Mesenchymal stem cell (in vitro differentiated cells and primary cell): ENCODE data around the gene FERMT2.

Source experiments
- DNase-seq: peaks from one replicate; pipeline ENCODE4 v3.0.0-alpha.2; 2013
- H2AFZ ChIP-seq: one replicate; pipeline ENCODE4 v1.6.1; 2013; ENCODE audit warnings: low read depth, mild to moderate bottlenecking, control low read depth, inconsistent platforms, low read length, moderate library complexity
- H2AK5ac ChIP-seq: 2 replicates; pipeline ENCODE4 v1.6.1; 2013; ENCODE audit warnings: low read length, moderate library complexity, mild to moderate bottlenecking, inconsistent platforms; ENCODE audit not compliant: severe bottlenecking
- H2BK120ac ChIP-seq: one replicate; pipeline ENCODE4 v1.6.1; 2013; ENCODE audit warnings: low read depth, mild to moderate bottlenecking, inconsistent platforms, low read length, moderate library complexity
- H2BK12ac ChIP-seq, 2 experiments: one replicate each; pipeline ENCODE4 v1.6.1; 2013; ENCODE audit warnings: inconsistent platforms in 2 of 2, low read length in 2 of 2, mild to moderate bottlenecking in 2 of 2, moderate library complexity in 2 of 2, control low read depth in 1 of 2
- H2BK15ac ChIP-seq: one replicate; pipeline ENCODE4 v1.6.1; 2013; ENCODE audit warnings: mild to moderate bottlenecking, low read depth, inconsistent platforms; ENCODE audit not compliant: poor library complexity, severe bottlenecking
- H2BK5ac ChIP-seq: 2 replicates; pipeline ENCODE4 v1.6.1; 2013; ENCODE audit warnings: low read depth, mild to moderate bottlenecking, low read length, control low read depth, inconsistent platforms; ENCODE audit not compliant: poor library complexity, severe bottlenecking
- H3K14ac ChIP-seq, 2 experiments: one replicate each; pipeline ENCODE4 v1.6.1; 2013; ENCODE audit warnings: inconsistent platforms in 2 of 2, low read length in 2 of 2, control low read depth in 1 of 2, mild to moderate bottlenecking in 1 of 2, moderate library complexity in 1 of 2
- H3K18ac ChIP-seq, 2 experiments: one replicate each; pipeline ENCODE4 v1.6.1; 2013; ENCODE audit warnings: inconsistent platforms in 2 of 2, low read length in 2 of 2, control low read depth in 1 of 2, low read depth in 1 of 2, mild to moderate bottlenecking in 1 of 2
- H3K23ac ChIP-seq, 2 experiments: one replicate each; pipeline ENCODE4 v1.6.1; 2013; ENCODE audit warnings: inconsistent platforms in 2 of 2, low read length in 2 of 2, mild to moderate bottlenecking in 2 of 2, moderate library complexity in 2 of 2, control low read depth in 1 of 2
- H3K27ac ChIP-seq: 2 replicates; pipeline ENCODE4 v1.5.1; 2013; ENCODE audit warnings: mild to moderate bottlenecking, moderate library complexity, low read length, control low read depth, inconsistent platforms; ENCODE audit not compliant: poor library complexity, severe bottlenecking
- H3K27me3 ChIP-seq, 2 experiments: 2 replicates each; pipeline versions ENCODE4 v1.6.1 to v1.7.0; 2013; ENCODE audit warnings: low read length in 2 of 2, mild to moderate bottlenecking in 2 of 2, moderate library complexity in 2 of 2, control low read depth in 1 of 2, inconsistent platforms in 1 of 2; ENCODE audit not compliant: control insufficient read depth in 1 of 2, insufficient read depth in 1 of 2
- H3K36me3 ChIP-seq, 2 experiments: 2 replicates each; pipeline versions ENCODE4 v1.6.1 to v1.7.0; 2013; ENCODE audit warnings: low read length in 2 of 2, control low read depth in 1 of 2, inconsistent platforms in 1 of 2, low read depth in 1 of 2, mild to moderate bottlenecking in 1 of 2; ENCODE audit not compliant: insufficient read depth in 2 of 2, control insufficient read depth in 1 of 2
- H3K4ac ChIP-seq, 2 experiments: one replicate each; pipeline ENCODE4 v1.6.1; 2013; ENCODE audit warnings: inconsistent platforms in 2 of 2, low read length in 2 of 2, mild to moderate bottlenecking in 2 of 2, moderate library complexity in 2 of 2, control low read depth in 1 of 2, low read depth in 1 of 2
- H3K4me1 ChIP-seq: 2 replicates; pipeline ENCODE4 v1.6.1; 2013; ENCODE audit warnings: low read depth, low read length, control low read depth; ENCODE audit not compliant: control insufficient read depth, insufficient read depth
- H3K4me2 ChIP-seq: 2 replicates; pipeline ENCODE4 v1.6.1; 2013; ENCODE audit warnings: low read length, mild to moderate bottlenecking, inconsistent platforms; ENCODE audit not compliant: poor library complexity, severe bottlenecking
- H3K4me3 ChIP-seq, 2 experiments: 2 replicates each; pipeline versions ENCODE4 v1.5.1 to v1.7.0; 2013; ENCODE audit warnings: low read length in 2 of 2, mild to moderate bottlenecking in 2 of 2, control low read depth in 1 of 2, low read depth in 1 of 2; ENCODE audit not compliant: insufficient read depth in 1 of 2
- H3K79me1 ChIP-seq: replicated peaks from 2 replicates; pipeline ENCODE4 v1.6.1; 2013; ENCODE audit warnings: mild to moderate bottlenecking, control low read depth, low read length, inconsistent platforms; ENCODE audit not compliant: poor library complexity, severe bottlenecking
- H3K9ac ChIP-seq: 2 replicates; pipeline ENCODE4 v1.7.0; 2013; ENCODE audit warnings: mild to moderate bottlenecking, low read length, moderate library complexity
- H3K9me3 ChIP-seq: 2 replicates; pipeline ENCODE4 v1.7.0; 2013; ENCODE audit warnings: mild to moderate bottlenecking, low read length; ENCODE audit not compliant: control insufficient read depth
- H4K8ac ChIP-seq: one replicate; pipeline ENCODE4 v1.6.1; 2013; ENCODE audit warnings: inconsistent platforms, mild to moderate bottlenecking, low read length, moderate library complexity
- H4K91ac ChIP-seq: one replicate; pipeline ENCODE4 v1.6.1; 2013; ENCODE audit warnings: mild to moderate bottlenecking, low read length, inconsistent platforms
- WGBS: methylation state at CpG from one replicate; pipeline ENCODE4 v1.1.7; 2013; ENCODE audit warnings: mixed read lengths; 5-methylcytosine and 5-hydroxymethylcytosine counted together

FERMT2 gene

GRCh38 chr14:52995998-52996397 is 45.1 kb upstream of the FERMT2 start:
- no peak for DNase-seq
- no peak overlapping the region for H2AFZ ChIP-seq
- no peak overlapping the region for H4K8ac ChIP-seq
- H2BK120ac ChIP-seq: no peak overlapping the region
- no peak overlapping the region for H3K4me3 ChIP-seq
- no peak overlapping the region for H2BK5ac ChIP-seq
- no peak overlapping the region for H3K27ac ChIP-seq
- no peak overlapping the region for H3K4me2 ChIP-seq
- H2AK5ac ChIP-seq: no peak overlapping the region
- no peaks in the 10 kb centered on the region for H3K27me3 ChIP-seq
- no peak overlapping the region for H3K23ac ChIP-seq
- no peak overlapping the region for H3K9ac ChIP-seq
- no peaks in the 10 kb centered on the region for H3K9me3 ChIP-seq
- no peak overlapping the region for H3K4ac ChIP-seq
- no peaks in the 10 kb centered on the region for H3K4me1 ChIP-seq
- H3K79me1 ChIP-seq: no peaks in the 10 kb centered on the region
- H2BK12ac ChIP-seq: no peak overlapping the region
- H3K36me3 ChIP-seq: no peaks in the 10 kb centered on the region
- no peak overlapping the region for H4K91ac ChIP-seq
- no peak overlapping the region for H2BK15ac ChIP-seq
- H3K14ac ChIP-seq: no peak overlapping the region
- no peak overlapping the region for H3K18ac ChIP-seq
- 93% methylated on average over 1 of the region's 1 CpG for WGBS

DNA sequence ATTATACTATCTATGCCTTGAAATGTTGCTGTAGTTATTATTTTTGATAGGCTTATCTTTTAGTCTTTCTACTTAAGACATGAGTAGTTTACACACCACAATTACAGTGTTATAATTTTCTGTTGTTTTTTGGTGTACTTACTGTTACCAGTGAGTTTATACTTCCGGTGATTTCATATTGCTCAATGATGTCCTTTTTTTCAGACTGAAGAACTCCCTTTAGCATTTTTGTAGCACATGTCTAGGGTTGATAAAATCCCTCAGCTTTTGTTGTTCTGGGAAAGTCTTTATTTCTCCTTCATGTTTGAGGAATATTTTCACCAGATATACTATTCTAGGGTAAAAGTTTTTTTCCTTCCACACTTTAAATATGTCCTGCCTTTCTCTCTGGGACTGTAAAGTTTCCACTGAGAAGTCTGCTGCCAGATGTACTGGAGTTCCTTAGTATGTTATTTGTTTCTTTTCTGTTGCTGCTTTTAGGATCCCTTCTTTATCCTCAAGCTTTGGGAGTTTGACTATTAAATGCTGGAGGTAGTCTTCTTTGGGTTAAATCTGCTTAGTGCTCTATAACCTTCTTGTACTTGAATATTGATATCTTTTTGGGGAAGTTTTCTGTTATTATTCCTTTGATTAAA is 41.5 kb upstream of the FERMT2 start:
- H3K18ac ChIP-seq: no peak overlapping the region
- no peak overlapping the region for H4K8ac ChIP-seq
- WGBS: no CpG with 5 or more reads among the region's 1 CpG
- no peak overlapping the region for H3K4ac ChIP-seq
- H3K27me3 ChIP-seq: no peaks in the 10 kb centered on the region
- H2BK5ac ChIP-seq: no peak overlapping the region
- no peak overlapping the region for H2AK5ac ChIP-seq
- H2AFZ ChIP-seq: no peak overlapping the region
- no peaks in the 10 kb centered on the region for H3K4me1 ChIP-seq
- no peak for DNase-seq
- H3K9me3 ChIP-seq: no peaks in the 10 kb centered on the region
- no peaks in the 10 kb centered on the region for H3K36me3 ChIP-seq
- H3K4me3 ChIP-seq: no peak overlapping the region
- H3K79me1 ChIP-seq: no peaks in the 10 kb centered on the region
- H3K4me2 ChIP-seq: no peak overlapping the region
- H2BK120ac ChIP-seq: no peak overlapping the region
- no peak overlapping the region for H3K27ac ChIP-seq
- H3K14ac ChIP-seq: no peak overlapping the region
- no peak overlapping the region for H4K91ac ChIP-seq
- no peak overlapping the region for H2BK15ac ChIP-seq
- H3K9ac ChIP-seq: no peak overlapping the region
- H2BK12ac ChIP-seq: no peak overlapping the region
- H3K23ac ChIP-seq: no peak overlapping the region

- Histone ChIP-seq H3K23ac (no peak overlapping the region), H2BK5ac (no peak overlapping the region), H4K91ac (no peak overlapping the region), H3K4me3 (no peak overlapping the region), H3K18ac (no peak overlapping the region), H2BK120ac (no peak overlapping the region), H3K4me2 (no peak overlapping the region), H2BK15ac (no peak overlapping the region), H4K8ac (no peak overlapping the region), H3K4me1 (no peaks in the 10 kb centered on the region), H2AK5ac (no peak overlapping the region), H2AFZ (no peak overlapping the region), H3K9ac (no peak overlapping the region), H3K9me3 (no peaks in the 10 kb centered on the region), H3K27me3 (no peaks in the 10 kb centered on the region), H3K4ac (no peak overlapping the region), H3K79me1 (no peaks in the 10 kb centered on the region), H3K14ac (no peak overlapping the region), H3K27ac (no peak overlapping the region), H3K36me3 (no peaks in the 10 kb centered on the region), H2BK12ac (no peak overlapping the region)
- DNase-seq: no peak
These were observed 37.3 kb upstream of the FERMT2 start for GRCh38 chr14:52988139-52988538.

DNA sequence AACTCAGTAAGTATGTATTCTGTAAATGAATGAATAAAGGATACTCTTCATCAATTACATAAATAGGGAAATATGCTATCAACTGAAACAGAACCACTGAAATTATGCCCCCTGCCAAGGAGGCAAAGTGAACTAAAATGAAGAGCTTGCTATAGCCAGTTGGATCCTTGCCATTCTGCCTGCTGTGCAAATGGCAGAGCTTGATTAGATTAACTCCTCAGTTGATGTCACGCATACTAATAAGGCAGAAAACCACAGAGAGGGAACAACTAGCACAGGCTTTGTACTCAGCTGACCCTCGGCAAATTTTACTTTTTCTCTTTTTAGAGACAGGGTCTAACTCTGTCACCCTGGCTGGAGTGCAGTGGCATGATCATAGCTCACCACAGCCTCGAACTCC is 36.7 kb upstream of the FERMT2 start:
- no peak overlapping the region for H3K23ac ChIP-seq
- H2BK12ac ChIP-seq: no peak overlapping the region
- H3K14ac ChIP-seq: no peak overlapping the region
- no peak overlapping the region for H3K18ac ChIP-seq
- WGBS: 63% methylated on average over 3 of the region's 3 CpGs
- H3K4ac ChIP-seq: no peak overlapping the region
- no peak overlapping the region for H3K27ac ChIP-seq
- no peak overlapping the region for H3K9ac ChIP-seq
- no peak overlapping the region for H2AFZ ChIP-seq
- no peak overlapping the region for H3K4me2 ChIP-seq
- H3K9me3 ChIP-seq: no peaks in the 10 kb centered on the region
- no peak overlapping the region for H2BK120ac ChIP-seq
- no peak overlapping the region for H2AK5ac ChIP-seq
- no peaks in the 10 kb centered on the region for H3K79me1 ChIP-seq
- H3K36me3 ChIP-seq: no peaks in the 10 kb centered on the region
- no peak overlapping the region for H2BK15ac ChIP-seq
- no peaks in the 10 kb centered on the region for H3K27me3 ChIP-seq
- H4K91ac ChIP-seq: no peak overlapping the region
- no peaks in the 10 kb centered on the region for H3K4me1 ChIP-seq
- no peak overlapping the region for H2BK5ac ChIP-seq
- DNase-seq: no peak
- no peak overlapping the region for H3K4me3 ChIP-seq
- H4K8ac ChIP-seq: no peak overlapping the region
